GM20431 (cell line): ENCODE results near the gene TEKT3.

Experiments
- in situ Hi-C: fragments of 300-500 bp; cut with MseI, MboI; formaldehyde crosslinking; loops from one replicate; pipeline ENCODE4 v1.15.0; 2020; ENCODE audit warnings: low sequenced_read_pairs; ENCODE audit not compliant: unreplicated experiment

The TEKT3 gene

GRCh38 chr17:15351478-15351840 is 10.1 kb upstream of the TEKT3 start:
- in situ Hi-C loops: no loop called here

- in situ Hi-C loops: no loop called here
These were observed 9.5 kb upstream of the TEKT3 start for GRCh38 chr17:15350777-15351477.

- in situ Hi-C loops: no loop called here
These were observed 7.7 kb upstream of the TEKT3 start for GRCh38 chr17:15349119-15349518.

GRCh38 chr17:15348021-15348420 is 6.6 kb upstream of the TEKT3 start:
- in situ Hi-C loops: no loop called here

- in situ Hi-C loops: no loop called here
These were observed 4.7 kb upstream of the TEKT3 start for GRCh38 chr17:15346066-15346595.

- in situ Hi-C loops: no loop called here
These were observed 2.4 kb upstream of the TEKT3 start for GRCh38 chr17:15343749-15344148.

GRCh38 chr17:15342460-15342859 is 1.1 kb upstream of the TEKT3 start:
- in situ Hi-C loops: no loop called here

GRCh38 chr17:15341966-15342365 is 569 bp upstream of the TEKT3 start:
- in situ Hi-C loops: no loop called here

- in situ Hi-C loops: no loop called here
These were observed 431 bp downstream of the TEKT3 start for GRCh38 chr17:15340966-15341365.

- in situ Hi-C loops: no loop called here
These were observed 6.0 kb downstream of the TEKT3 start for GRCh38 chr17:15335446-15335845.

- in situ Hi-C loops: no loop called here
These were observed 7.1 kb downstream of the TEKT3 start for GRCh38 chr17:15334266-15334665.

GRCh38 chr17:15332338-15332737 is 9.1 kb downstream of the TEKT3 start:
- in situ Hi-C loops: no loop called here

GRCh38 chr17:15323131-15323530 is 18.3 kb downstream of the TEKT3 start:
- in situ Hi-C loops: no loop called here

GRCh38 chr17:15321556-15322251 is 19.7 kb downstream of the TEKT3 start:
- in situ Hi-C loops: no loop called here

- in situ Hi-C loops: no loop called here
These were observed 21.9 kb downstream of the TEKT3 start for GRCh38 chr17:15319452-15320010.

GRCh38 chr17:15311996-15312395 is 29.4 kb downstream of the TEKT3 start:
- in situ Hi-C loops: no loop called here

GRCh38 chr17:15309793-15310192 is 31.6 kb downstream of the TEKT3 start:
- in situ Hi-C loops: no loop called here

GRCh38 chr17:15309236-15309635 is 32.2 kb downstream of the TEKT3 start:
- in situ Hi-C loops: no loop called here

- in situ Hi-C loops: no loop called here
These were observed 32.6 kb downstream of the TEKT3 start for GRCh38 chr17:15308758-15309157.

GRCh38 chr17:15307710-15308111 is 33.7 kb downstream of the TEKT3 start:
- in situ Hi-C loops: no loop called here

- in situ Hi-C loops: no loop called here
These were observed 37.5 kb downstream of the TEKT3 start for GRCh38 chr17:15303851-15304250.
